Endothelial cell of umbilical vein (primary cell): Measurements from ENCODE around the gene CES4A. TPM values are rescaled to one million over a fixed set of nuclear protein-coding genes. Genes with fewer than 3 reads are reported as not detected.

Experiments
- BruUV-seq: library from RNA; stranded (reverse); fragments of 400-500 nt; replicated peaks from 2 replicates; lab custom pipeline; 2021; lab: Mats Ljungman, UMichigan
- CTCF ChIA-PET: fragments of 300-600, 350-600 bp; sonication (Branson Sonifier 250); formaldehyde crosslinking; loops from one replicate; lab custom pipeline; 2021; ENCODE audit warnings: antibody characterized with exemption, inconsistent platforms; lab: Charles Lee
- POLR2A ChIA-PET: fragments of 300-600, 350-600 bp; sonication (Branson Sonifier 250); formaldehyde crosslinking; loops from one replicate; lab custom pipeline; 2021; ENCODE audit warnings: antibody characterized with exemption, inconsistent platforms; lab: Charles Lee
- DNase-seq: peaks from one replicate; pipeline ENCODE4 v3.0.0-alpha.2; 2011; ENCODE audit warnings: low read depth, low spot score
- FAIRE-seq: peaks from 2 replicates; lab custom pipeline; 2011; peaks lifted over from hg19 to GRCh38; lab: Jason Lieb, UNC
- H2AFZ ChIP-seq: 2 replicates; pipeline ENCODE4 v1.6.0; 2012; ENCODE audit warnings: low read depth, low read length, control low read depth, inconsistent platforms
- H3K27ac ChIP-seq: 2 replicates; pipeline ENCODE4 v1.5.1; 2011; ENCODE audit warnings: low read depth, mild to moderate bottlenecking, control low read depth, low read length, moderate library complexity; ENCODE audit not compliant: insufficient read depth
- H3K27me3 ChIP-seq, 2 experiments: 2 replicates each; pipeline versions ENCODE4 v1.6.0 to v1.6.1; 2011; ENCODE audit warnings: low read length in 2 of 2, mixed read lengths in 1 of 2; ENCODE audit not compliant: control insufficient read depth in 2 of 2, insufficient read depth in 2 of 2
- H3K36me3 ChIP-seq, 2 experiments: 2 replicates in 1 of 2; 3 replicates in 1 of 2; pipeline ENCODE4 v1.5.1; 2011; ENCODE audit warnings: low read length in 2 of 2, mild to moderate bottlenecking in 1 of 2, moderate library complexity in 1 of 2; ENCODE audit not compliant: control insufficient read depth in 2 of 2, insufficient read depth in 2 of 2; ENCODE audit errors: extremely low read depth in 1 of 2
- H3K4me1 ChIP-seq: 3 replicates; pipeline ENCODE4 v1.5.1; 2011; ENCODE audit warnings: mild to moderate bottlenecking, low read length; ENCODE audit not compliant: control insufficient read depth, insufficient read depth; ENCODE audit errors: extremely low read depth
- H3K4me2 ChIP-seq: 2 replicates; pipeline ENCODE4 v1.6.1; 2011; ENCODE audit warnings: low read length, control low read depth, mixed read lengths; ENCODE audit not compliant: insufficient read depth
- H3K4me3 ChIP-seq, 3 experiments: fragments of 200-600 bp in 1 of 3; sonication (generic), shearing (Covaris generic) in 1 of 3; replicated peaks in 1 of 3; 2 replicates each; pipeline ENCODE4 v1.5.1; 2011 to 2016; ENCODE audit warnings: control low read depth in 3 of 3, low read length in 3 of 3, mild to moderate bottlenecking in 2 of 3, inconsistent platforms in 1 of 3, low read depth in 1 of 3, moderate library complexity in 1 of 3; ENCODE audit not compliant: insufficient read depth in 1 of 3
- H3K79me2 ChIP-seq: 2 replicates; pipeline ENCODE4 v1.6.0; 2012; ENCODE audit warnings: low read length, inconsistent platforms; ENCODE audit not compliant: control insufficient read depth, insufficient read depth
- H3K9ac ChIP-seq: replicated peaks from 2 replicates; pipeline ENCODE3; 2011; ENCODE audit warnings: low read length, control low read depth; ENCODE audit not compliant: insufficient read depth; ENCODE audit errors: extremely low read depth
- H3K9me1 ChIP-seq: replicated peaks from 3 replicates; pipeline ENCODE4 v1.6.0; 2011; ENCODE audit warnings: mild to moderate bottlenecking, low read length; ENCODE audit not compliant: control insufficient read depth, insufficient read depth; ENCODE audit errors: extremely low read depth
- H3K9me3 ChIP-seq: replicated peaks from 2 replicates; pipeline ENCODE4 v1.5.1; 2012; ENCODE audit warnings: low read length, inconsistent platforms; ENCODE audit not compliant: control insufficient read depth, insufficient read depth
- H4K20me1 ChIP-seq: replicated peaks from 2 replicates; pipeline ENCODE3; 2011; ENCODE audit warnings: mild to moderate bottlenecking, low read length; ENCODE audit not compliant: control insufficient read depth, insufficient read depth; ENCODE audit errors: extremely low read depth
- JUN ChIP-seq: IDR thresholded peaks from 2 replicates; pipeline ENCODE4 v1.6.1; 2011; ENCODE audit warnings: borderline replicate concordance, low read depth; ENCODE audit not compliant: insufficient read length, insufficient read depth
- POLR2A ChIP-seq: IDR thresholded peaks from 2 replicates; pipeline ENCODE4 v1.6.1; 2012; ENCODE audit warnings: low read depth, mild to moderate bottlenecking, control low read depth, low read length
- POLR2AphosphoS5 ChIP-seq: IDR thresholded peaks from 2 replicates; pipeline ENCODE4 v1.6.1; 2012; ENCODE audit warnings: low read depth, mild to moderate bottlenecking, control low read depth, low read length, moderate library complexity; ENCODE audit not compliant: insufficient read depth
- dilution Hi-C: fragments of 300-500 bp; cut with MboI; formaldehyde crosslinking; loops from one replicate; pipeline ENCODE4 v1.15.0; 2019; ENCODE audit warnings: low sequenced_read_pairs; ENCODE audit not compliant: extremely low pct_ligation_motif_present
- intact Hi-C: fragments of 100-400 bp; cut with micrococcal nuclease; formaldehyde crosslinking; loops from one replicate; pipeline ENCODE4 v1.10.0; 2022
- polyA plus RNA-seq, 4 experiments: library from polyadenylated mRNA; depleted of rRNA in 3 of 4; stranded (reverse) in 3 of 4; unstranded in 1 of 4; fragments of >200 nt; gene quantifications; 2 replicates each; pipeline versions ENCODE4 v1.2.1 to v1.2.3, GENCODE V29; 2011 to 2012; ENCODE audit warnings: missing spikeins in 1 of 4
- total RNA-seq: library from RNA; stranded (reverse); gene quantifications from 2 replicates; pipeline ENCODE4 v1.2.3, GENCODE V29; 2021
- TF ChIP-seq, protein P1 (sequence below): IDR thresholded peaks from 2 replicates; pipeline ENCODE4 v1.6.1; 2011; ENCODE audit not compliant: insufficient read depth, insufficient read length
- TF ChIP-seq, protein P2 (sequence below), 2 donors: IDR thresholded peaks; 1 replicate in 1 of 2; 2 replicates in 1 of 2; pipeline ENCODE4 v1.5.1; 2011; ENCODE audit warnings: low read length in 2 of 2, mild to moderate bottlenecking in 2 of 2, moderate library complexity in 2 of 2, control low read depth in 1 of 2, inconsistent platforms in 1 of 2, low read depth in 1 of 2; ENCODE audit not compliant: insufficient read depth in 1 of 2; ENCODE audit errors: extremely low read depth in 1 of 2

Gene CES4A
- total and polyA plus RNA-seq, 2 donors (not counting 3 experiments of a cell fraction or from before 2014, with no cell fraction given), result 5.4 to 13.3 TPM

DNA sequence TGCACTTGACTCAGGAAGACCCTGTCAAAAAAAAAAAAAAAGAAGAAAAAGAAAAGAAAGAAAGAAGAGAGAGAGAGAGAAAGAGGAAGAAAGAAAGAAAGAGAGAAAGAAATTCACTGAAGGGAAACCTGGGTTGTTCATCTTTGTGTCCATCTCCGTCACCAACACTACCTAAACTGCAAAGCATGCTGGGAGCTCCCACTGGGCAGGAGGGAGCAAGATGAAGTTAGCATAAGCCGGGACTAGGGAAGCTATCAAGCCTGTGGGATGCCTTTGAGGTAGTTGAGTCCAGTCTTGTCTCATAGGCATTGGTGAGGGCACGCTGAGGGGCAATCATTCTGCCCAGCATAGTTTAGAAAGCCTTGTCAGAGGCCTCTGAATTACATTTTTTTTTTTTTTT, 32.9 kb downstream of the CES4A start:
- Histone ChIP-seq H3K27ac (no peak overlapping the region), H3K4me1 (peaks cover 11% of the 10 kb centered on the region), H3K79me2 (no peaks in the 10 kb centered on the region), H2AFZ (no peak overlapping the region), H3K27me3 (no peaks in the 10 kb centered on the region), H3K4me2 (no peak overlapping the region), H3K36me3 (no peaks in the 10 kb centered on the region), H3K9me1 (no peaks in the 10 kb centered on the region), H3K9ac (no peak overlapping the region), H3K9me3 (no peaks in the 10 kb centered on the region), H4K20me1 (no peaks in the 10 kb centered on the region), H3K4me3 (no peak overlapping the region)
- dilution Hi-C loops, result no loop called here
- ChIA-PET POLR2A (no interaction called here), CTCF (interaction anchor here (0.7 to 9.1 kb wide), 3 partner anchors 61 to 133 kb away, joined by 3 to 302 read pairs (median 86); partner anchors contain the start of genes B3GNT9 and CES3)
- DNase-seq (no peak), FAIRE-seq (no peak)
- BruUV-seq, result no TSS peak
- TF ChIP-seq, protein P1, sequence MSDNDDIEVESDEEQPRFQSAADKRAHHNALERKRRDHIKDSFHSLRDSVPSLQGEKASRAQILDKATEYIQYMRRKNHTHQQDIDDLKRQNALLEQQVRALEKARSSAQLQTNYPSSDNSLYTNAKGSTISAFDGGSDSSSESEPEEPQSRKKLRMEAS, result no peak
- TF ChIP-seq, protein P2, sequence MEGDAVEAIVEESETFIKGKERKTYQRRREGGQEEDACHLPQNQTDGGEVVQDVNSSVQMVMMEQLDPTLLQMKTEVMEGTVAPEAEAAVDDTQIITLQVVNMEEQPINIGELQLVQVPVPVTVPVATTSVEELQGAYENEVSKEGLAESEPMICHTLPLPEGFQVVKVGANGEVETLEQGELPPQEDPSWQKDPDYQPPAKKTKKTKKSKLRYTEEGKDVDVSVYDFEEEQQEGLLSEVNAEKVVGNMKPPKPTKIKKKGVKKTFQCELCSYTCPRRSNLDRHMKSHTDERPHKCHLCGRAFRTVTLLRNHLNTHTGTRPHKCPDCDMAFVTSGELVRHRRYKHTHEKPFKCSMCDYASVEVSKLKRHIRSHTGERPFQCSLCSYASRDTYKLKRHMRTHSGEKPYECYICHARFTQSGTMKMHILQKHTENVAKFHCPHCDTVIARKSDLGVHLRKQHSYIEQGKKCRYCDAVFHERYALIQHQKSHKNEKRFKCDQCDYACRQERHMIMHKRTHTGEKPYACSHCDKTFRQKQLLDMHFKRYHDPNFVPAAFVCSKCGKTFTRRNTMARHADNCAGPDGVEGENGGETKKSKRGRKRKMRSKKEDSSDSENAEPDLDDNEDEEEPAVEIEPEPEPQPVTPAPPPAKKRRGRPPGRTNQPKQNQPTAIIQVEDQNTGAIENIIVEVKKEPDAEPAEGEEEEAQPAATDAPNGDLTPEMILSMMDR (IDR thresholded peaks at IDR 0.05; ENCODE audit: extremely low read depth in 1 of 2, insufficient read depth in 1 of 2, low read depth in 1 of 2, low read length in 2 of 2), result no peak
- TF ChIP-seq JUN (no peak), POLR2A (no peak), POLR2AphosphoS5 (no peak)
- intact Hi-C loops, result no loop called here
